HepG2 (cell line): ENCODE measurements around the gene ADAMTSL3. TPM values are rescaled to one million over a fixed set of nuclear protein-coding genes. Genes with fewer than 3 reads are reported as not detected.

ENCODE experiments used
- ATAC-seq: fragments of 200-7000 bp; cut with Tn5 transposase; 3 replicates; pipeline ENCODE4 v1.9.1; 2020; ENCODE audit warnings: mild to moderate bottlenecking, moderate library complexity
- BruUV-seq: library from RNA; stranded (reverse); fragments of 400-500 nt; replicated peaks from 2 replicates; lab custom pipeline; 2021; lab: Mats Ljungman, UMichigan
- CTCF ChIA-PET: fragments of 300-600 bp; formaldehyde crosslinking; extraction: SDS; loops from one replicate; lab custom pipeline; 2021; ENCODE audit warnings: low total read pairs, inconsistent platforms, low intra/inter-chr PET ratio; lab: Yijun Ruan, JAX
- POLR2A ChIA-PET: fragments of 350-600 bp; sonication (Branson Sonifier 250); formaldehyde crosslinking; loops from one replicate; lab custom pipeline; 2020; ENCODE audit warnings: antibody characterized with exemption, inconsistent platforms; lab: Yijun Ruan, JAX
- DNase-seq: peaks from one replicate; pipeline ENCODE4 v3.0.0-alpha.2; 2015; ENCODE audit warnings: low spot score
- FAIRE-seq: peaks from 3 replicates; lab custom pipeline; 2011; peaks lifted over from hg19 to GRCh38; lab: Jason Lieb, UNC
- H2AFZ ChIP-seq: one replicate; pipeline ENCODE4 v1.6.1; 2011; ENCODE audit warnings: low read length, inconsistent platforms
- H3K27ac ChIP-seq: fragments of 300-600 bp; 3 replicates; pipeline ENCODE4 v1.8.0; 2011; ENCODE audit warnings: mixed run types, mild to moderate bottlenecking, mixed read lengths, low read length, inconsistent platforms; ENCODE audit not compliant: insufficient read depth; ENCODE audit errors: extremely low read length
- H3K27me3 ChIP-seq, 2 experiments: fragments of 200-600 bp in 1 of 2; 2 replicates in 1 of 2; 3 replicates in 1 of 2; pipeline versions ENCODE4 v1.6.0 to v1.8.0; 2011; ENCODE audit warnings: low read length in 2 of 2, mild to moderate bottlenecking in 2 of 2, moderate library complexity in 2 of 2, inconsistent platforms in 1 of 2; ENCODE audit not compliant: insufficient read depth in 2 of 2, control insufficient read depth in 1 of 2
- H3K36me3 ChIP-seq, 2 experiments: fragments of 200-600 bp in 1 of 2; replicated peaks in 1 of 2; 2 replicates in 1 of 2; 3 replicates in 1 of 2; pipeline versions ENCODE4 v1.5.1 to v1.8.0; 2011; ENCODE audit warnings: low read length in 2 of 2, inconsistent platforms in 1 of 2; ENCODE audit not compliant: insufficient read depth in 2 of 2, control insufficient read depth in 1 of 2
- H3K4me1 ChIP-seq: 2 replicates; pipeline ENCODE4 v1.5.1; 2012; ENCODE audit warnings: low read length, inconsistent platforms; ENCODE audit not compliant: insufficient read depth
- H3K4me2 ChIP-seq: 2 replicates; pipeline ENCODE4 v1.6.0; 2011; ENCODE audit warnings: low read depth, low read length, inconsistent platforms
- H3K4me3 ChIP-seq, 3 experiments: fragments of 200-600 bp in 1 of 3; sonication (generic), shearing (Covaris generic) in 1 of 3; replicated peaks in 1 of 3; 2 replicates each; pipeline ENCODE4 v1.5.1; 2011 to 2016; ENCODE audit warnings: low read length in 3 of 3, inconsistent platforms in 2 of 3, low read depth in 2 of 3, mild to moderate bottlenecking in 2 of 3, control low read depth in 1 of 3, mixed read lengths in 1 of 3; ENCODE audit not compliant: insufficient read depth in 1 of 3
- H3K79me2 ChIP-seq: one replicate; pipeline ENCODE4 v1.6.1; 2011; ENCODE audit warnings: low read length, inconsistent platforms; ENCODE audit not compliant: insufficient read depth
- H3K9ac ChIP-seq: 2 replicates; pipeline ENCODE4 v1.6.0; 2011; ENCODE audit warnings: mild to moderate bottlenecking, low read depth, low read length, inconsistent platforms; ENCODE audit not compliant: insufficient read depth
- H3K9me3 ChIP-seq: 2 replicates; pipeline ENCODE4 v1.5.1; 2012; ENCODE audit warnings: mild to moderate bottlenecking, low read length
- H4K20me1 ChIP-seq: 2 replicates; pipeline ENCODE4 v1.6.0; 2011; ENCODE audit warnings: inconsistent platforms, mild to moderate bottlenecking, low read length, moderate library complexity; ENCODE audit not compliant: insufficient read depth
- AHR ChIP-seq: IDR thresholded peaks from 2 replicates; pipeline ENCODE4 v1.6.1; 2018; ENCODE audit warnings: missing genetic modification reagents, missing compliant biosample characterization
- ARNTL ChIP-seq: sonication (generic); formaldehyde crosslinking; IDR thresholded peaks from 2 replicates; pipeline ENCODE4 v1.4.0; 2020; ENCODE audit warnings: mild to moderate bottlenecking, missing genetic modification reagents
- CREM ChIP-seq, 2 experiments: sonication (generic) in 1 of 2; formaldehyde crosslinking in 1 of 2; IDR thresholded peaks; 2 replicates each; pipeline versions ENCODE4 v1.4.0 to v1.6.1; 2016 to 2020; ENCODE audit warnings: antibody characterized with exemption in 1 of 2, mild to moderate bottlenecking in 1 of 2, missing genetic modification reagents in 1 of 2
- GZF1 ChIP-seq: sonication (generic); formaldehyde crosslinking; IDR thresholded peaks from 2 replicates; pipeline ENCODE4 v1.5.1; 2020; ENCODE audit warnings: mild to moderate bottlenecking, missing genetic modification reagents
- NFKBIZ ChIP-seq: IDR thresholded peaks from 2 replicates; pipeline ENCODE4 v1.6.1; 2018; ENCODE audit warnings: missing genetic modification reagents, missing compliant biosample characterization
- SALL2 ChIP-seq: sonication (generic); formaldehyde crosslinking; IDR thresholded peaks from 2 replicates; pipeline ENCODE4 v1.8.1; 2023; ENCODE audit warnings: mild to moderate bottlenecking, missing genetic modification reagents, inconsistent platforms
- SOX5 ChIP-seq: IDR thresholded peaks from 2 replicates; pipeline ENCODE4 v1.6.1; 2016; ENCODE audit warnings: borderline replicate concordance
- SP5 ChIP-seq: IDR thresholded peaks from 2 replicates; pipeline ENCODE4 v1.6.1; 2016; ENCODE audit warnings: low read depth, borderline replicate concordance
- SYNCRIP ChIP-seq: fragments of 200-400 bp; formaldehyde crosslinking; IDR thresholded peaks from 2 replicates; pipeline ENCODE4 v1.6.1; 2018; ENCODE audit warnings: mild to moderate bottlenecking, low read depth, low read length; ENCODE audit not compliant: insufficient read depth
- ZNF143 ChIP-seq: sonication (generic); formaldehyde crosslinking; IDR thresholded peaks from 2 replicates; pipeline ENCODE4 v1.4.0; 2020; ENCODE audit warnings: missing genetic modification reagents
- ZNF160 ChIP-seq: sonication (generic); formaldehyde crosslinking; IDR thresholded peaks from 2 replicates; pipeline ENCODE4 v1.8.0; 2022; ENCODE audit warnings: mild to moderate bottlenecking, inconsistent platforms, missing genetic modification reagents
- ZNF451 ChIP-seq: sonication (generic); formaldehyde crosslinking; IDR thresholded peaks from 2 replicates; pipeline ENCODE4 v1.5.0; 2020; ENCODE audit warnings: mild to moderate bottlenecking, missing genetic modification reagents
- ZNF878 ChIP-seq: sonication (generic); formaldehyde crosslinking; IDR thresholded peaks from 2 replicates; pipeline ENCODE4 v1.8.1; 2023; ENCODE audit warnings: mild to moderate bottlenecking, missing genetic modification reagents, moderate library complexity
- WGBS: methylation state at CpG from one replicate; pipeline ENCODE4 v1.1.6; 2017; ENCODE audit warnings: low lambda C conversion rate; 5-methylcytosine and 5-hydroxymethylcytosine counted together
- in situ Hi-C: cut with HindIII; loops from 2 replicates; pipeline ENCODE4 v1.10.0; 2017; ENCODE audit warnings: low pct_unique_long_range_greater_than_20kb; ENCODE audit not compliant: extremely low pct_ligation_motif_present
- intact Hi-C: fragments of 100-400 bp; cut with micrococcal nuclease; formaldehyde crosslinking; loops from one replicate; pipeline ENCODE4 v1.10.0; 2022; ENCODE audit not compliant: unreplicated experiment
- polyA plus RNA-seq, 8 experiments: library from polyadenylated mRNA; depleted of rRNA in 3 of 8; stranded (reverse) in 7 of 8; unstranded in 1 of 8; fragments of >200 nt; fragmentation: Illumina TruSeq in 4 of 8; extraction: Trizol in 4 of 8; gene quantifications; 2 replicates each; pipeline versions ENCODE4 v1.2.1 to v1.2.3, GENCODE V29; 2011 to 2016; ENCODE audit warnings: low read depth in 4 of 8, missing spikeins in 1 of 8, mixed read lengths in 1 of 8; ENCODE audit not compliant: insufficient read depth in 1 of 8
- total RNA-seq, 5 experiments: library from RNA; depleted of rRNA; stranded (reverse); fragments of >200 nt; fragmentation: Illumina TruSeq; extraction: Trizol; gene quantifications; 2 replicates each; pipeline ENCODE4 v1.2.3, GENCODE V29; 2016; ENCODE audit warnings: low read depth in 1 of 5
- TF ChIP-seq, protein P1 (sequence below): sonication (generic); formaldehyde crosslinking; IDR thresholded peaks from 2 replicates; pipeline ENCODE4 v1.4.0; 2020; ENCODE audit warnings: missing genetic modification reagents
- TF ChIP-seq, protein P2 (sequence below): sonication (generic); formaldehyde crosslinking; IDR thresholded peaks from 2 replicates; pipeline ENCODE4 v1.5.0; 2020; ENCODE audit warnings: mild to moderate bottlenecking, missing genetic modification reagents, borderline replicate concordance
- TF ChIP-seq, protein P3 (sequence below): sonication (generic); formaldehyde crosslinking; IDR thresholded peaks from 2 replicates; pipeline ENCODE4 v1.4.0; 2020; ENCODE audit warnings: mild to moderate bottlenecking, missing genetic modification reagents
- TF ChIP-seq, protein P4 (sequence below): sonication (generic); formaldehyde crosslinking; IDR thresholded peaks from 2 replicates; pipeline ENCODE4 v1.4.0; 2020; ENCODE audit warnings: missing genetic modification reagents, mild to moderate bottlenecking, borderline replicate concordance

Gene ADAMTSL3
- total and polyA plus RNA-seq, 2 of the 13 experiments (the other 11 are each of a cell fraction or from before 2014, with no cell fraction given), result 0.04 to 0.09 TPM

DNA sequence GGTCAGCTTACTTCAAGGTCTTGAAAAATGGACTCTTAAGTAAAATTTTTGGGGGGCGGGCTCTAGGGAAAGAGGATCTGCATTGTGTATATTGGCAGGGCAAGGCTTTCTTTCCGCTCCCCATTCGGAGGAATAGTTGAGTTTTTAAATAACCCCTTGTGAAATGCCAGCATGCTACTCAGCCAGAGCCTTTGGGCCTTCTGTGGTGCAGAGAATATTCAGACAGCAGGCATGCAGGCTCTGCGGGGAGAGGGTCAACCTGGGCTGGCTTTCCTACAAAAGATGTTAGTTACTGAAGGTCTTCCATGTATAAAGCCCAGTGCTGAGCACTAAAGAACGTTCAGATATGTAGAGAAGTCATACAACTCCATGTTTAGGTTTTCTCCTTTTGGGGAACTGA is 40.6 kb downstream of the ADAMTSL3 start:
- Histone ChIP-seq H3K27ac (no peak overlapping the region), H3K4me2 (no peak overlapping the region)
- POLR2A ChIA-PET, result no interaction called here
- TF ChIP-seq ZNF878 (CRISPR knock-in tag), result no peak
- TF ChIP-seq, protein P1, sequence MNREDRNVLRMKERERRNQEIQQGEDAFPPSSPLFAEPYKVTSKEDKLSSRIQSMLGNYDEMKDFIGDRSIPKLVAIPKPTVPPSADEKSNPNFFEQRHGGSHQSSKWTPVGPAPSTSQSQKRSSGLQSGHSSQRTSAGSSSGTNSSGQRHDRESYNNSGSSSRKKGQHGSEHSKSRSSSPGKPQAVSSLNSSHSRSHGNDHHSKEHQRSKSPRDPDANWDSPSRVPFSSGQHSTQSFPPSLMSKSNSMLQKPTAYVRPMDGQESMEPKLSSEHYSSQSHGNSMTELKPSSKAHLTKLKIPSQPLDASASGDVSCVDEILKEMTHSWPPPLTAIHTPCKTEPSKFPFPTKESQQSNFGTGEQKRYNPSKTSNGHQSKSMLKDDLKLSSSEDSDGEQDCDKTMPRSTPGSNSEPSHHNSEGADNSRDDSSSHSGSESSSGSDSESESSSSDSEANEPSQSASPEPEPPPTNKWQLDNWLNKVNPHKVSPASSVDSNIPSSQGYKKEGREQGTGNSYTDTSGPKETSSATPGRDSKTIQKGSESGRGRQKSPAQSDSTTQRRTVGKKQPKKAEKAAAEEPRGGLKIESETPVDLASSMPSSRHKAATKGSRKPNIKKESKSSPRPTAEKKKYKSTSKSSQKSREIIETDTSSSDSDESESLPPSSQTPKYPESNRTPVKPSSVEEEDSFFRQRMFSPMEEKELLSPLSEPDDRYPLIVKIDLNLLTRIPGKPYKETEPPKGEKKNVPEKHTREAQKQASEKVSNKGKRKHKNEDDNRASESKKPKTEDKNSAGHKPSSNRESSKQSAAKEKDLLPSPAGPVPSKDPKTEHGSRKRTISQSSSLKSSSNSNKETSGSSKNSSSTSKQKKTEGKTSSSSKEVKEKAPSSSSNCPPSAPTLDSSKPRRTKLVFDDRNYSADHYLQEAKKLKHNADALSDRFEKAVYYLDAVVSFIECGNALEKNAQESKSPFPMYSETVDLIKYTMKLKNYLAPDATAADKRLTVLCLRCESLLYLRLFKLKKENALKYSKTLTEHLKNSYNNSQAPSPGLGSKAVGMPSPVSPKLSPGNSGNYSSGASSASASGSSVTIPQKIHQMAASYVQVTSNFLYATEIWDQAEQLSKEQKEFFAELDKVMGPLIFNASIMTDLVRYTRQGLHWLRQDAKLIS, result no peak
- TF ChIP-seq NFKBIZ (CRISPR knock-in tag), result no peak
- TF ChIP-seq, protein P2, sequence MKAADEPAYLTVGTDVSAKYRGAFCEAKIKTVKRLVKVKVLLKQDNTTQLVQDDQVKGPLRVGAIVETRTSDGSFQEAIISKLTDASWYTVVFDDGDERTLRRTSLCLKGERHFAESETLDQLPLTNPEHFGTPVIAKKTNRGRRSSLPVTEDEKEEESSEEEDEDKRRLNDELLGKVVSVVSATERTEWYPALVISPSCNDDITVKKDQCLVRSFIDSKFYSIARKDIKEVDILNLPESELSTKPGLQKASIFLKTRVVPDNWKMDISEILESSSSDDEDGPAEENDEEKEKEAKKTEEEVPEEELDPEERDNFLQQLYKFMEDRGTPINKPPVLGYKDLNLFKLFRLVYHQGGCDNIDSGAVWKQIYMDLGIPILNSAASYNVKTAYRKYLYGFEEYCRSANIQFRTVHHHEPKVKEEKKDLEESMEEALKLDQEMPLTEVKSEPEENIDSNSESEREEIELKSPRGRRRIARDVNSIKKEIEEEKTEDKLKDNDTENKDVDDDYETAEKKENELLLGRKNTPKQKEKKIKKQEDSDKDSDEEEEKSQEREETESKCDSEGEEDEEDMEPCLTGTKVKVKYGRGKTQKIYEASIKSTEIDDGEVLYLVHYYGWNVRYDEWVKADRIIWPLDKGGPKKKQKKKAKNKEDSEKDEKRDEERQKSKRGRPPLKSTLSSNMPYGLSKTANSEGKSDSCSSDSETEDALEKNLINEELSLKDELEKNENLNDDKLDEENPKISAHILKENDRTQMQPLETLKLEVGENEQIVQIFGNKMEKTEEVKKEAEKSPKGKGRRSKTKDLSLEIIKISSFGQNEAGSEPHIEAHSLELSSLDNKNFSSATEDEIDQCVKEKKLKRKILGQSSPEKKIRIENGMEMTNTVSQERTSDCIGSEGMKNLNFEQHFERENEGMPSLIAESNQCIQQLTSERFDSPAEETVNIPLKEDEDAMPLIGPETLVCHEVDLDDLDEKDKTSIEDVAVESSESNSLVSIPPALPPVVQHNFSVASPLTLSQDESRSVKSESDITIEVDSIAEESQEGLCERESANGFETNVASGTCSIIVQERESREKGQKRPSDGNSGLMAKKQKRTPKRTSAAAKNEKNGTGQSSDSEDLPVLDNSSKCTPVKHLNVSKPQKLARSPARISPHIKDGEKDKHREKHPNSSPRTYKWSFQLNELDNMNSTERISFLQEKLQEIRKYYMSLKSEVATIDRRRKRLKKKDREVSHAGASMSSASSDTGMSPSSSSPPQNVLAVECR, result no peak
- TF ChIP-seq SALL2, result no peak
- TF ChIP-seq, protein P3, sequence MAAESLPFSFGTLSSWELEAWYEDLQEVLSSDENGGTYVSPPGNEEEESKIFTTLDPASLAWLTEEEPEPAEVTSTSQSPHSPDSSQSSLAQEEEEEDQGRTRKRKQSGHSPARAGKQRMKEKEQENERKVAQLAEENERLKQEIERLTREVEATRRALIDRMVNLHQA (CRISPR knock-in tag), result no peak
- TF ChIP-seq, protein P4, sequence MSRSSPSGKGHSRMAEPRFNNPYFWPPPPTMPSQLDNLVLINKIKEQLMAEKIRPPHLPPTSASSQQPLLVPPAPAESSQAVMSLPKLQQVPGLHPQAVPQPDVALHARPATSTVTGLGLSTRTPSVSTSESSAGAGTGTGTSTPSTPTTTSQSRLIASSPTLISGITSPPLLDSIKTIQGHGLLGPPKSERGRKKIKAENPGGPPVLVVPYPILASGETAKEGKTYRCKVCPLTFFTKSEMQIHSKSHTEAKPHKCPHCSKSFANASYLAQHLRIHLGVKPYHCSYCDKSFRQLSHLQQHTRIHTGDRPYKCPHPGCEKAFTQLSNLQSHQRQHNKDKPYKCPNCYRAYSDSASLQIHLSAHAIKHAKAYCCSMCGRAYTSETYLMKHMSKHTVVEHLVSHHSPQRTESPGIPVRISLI (CRISPR knock-in tag), result no peak
- TF ChIP-seq SP5, result no peak
- TF ChIP-seq GZF1 (CRISPR knock-in tag), result no peak
- TF ChIP-seq ZNF160 (CRISPR knock-in tag), result no peak
- no peak for TF ChIP-seq SOX5 (CRISPR knock-in tag)
- no peak for TF ChIP-seq ZNF143
- no peak for TF ChIP-seq AHR
- TF ChIP-seq SYNCRIP, result no peak
- TF ChIP-seq CREM (IDR thresholded peaks at IDR 0.05), result no peak
- no peak for TF ChIP-seq CREM (CRISPR knock-in tag; IDR thresholded peaks at IDR 0.05)
- no peak for TF ChIP-seq ZNF451 (CRISPR knock-in tag)
- no peak for TF ChIP-seq ARNTL (CRISPR knock-in tag)

More for the DNA sequence above, 40.6 kb downstream of the ADAMTSL3 start:
- intact Hi-C loops, result no loop called here
- H4K20me1 ChIP-seq, result no peaks in the 10 kb centered on the region
- H3K9ac ChIP-seq, result no peak overlapping the region
- H3K79me2 ChIP-seq, result no peaks in the 10 kb centered on the region
- CTCF ChIA-PET, result no interaction called here
- H2AFZ ChIP-seq, result no peak overlapping the region
- DNase-seq (no peak), FAIRE-seq (no peak), ATAC-seq (no peak)
- peaks cover 6% of the 10 kb centered on the region; the same call in 1 of the 2 replicates for H3K4me1 ChIP-seq
- no peaks in the 10 kb centered on the region for H3K27me3 ChIP-seq
- H3K36me3 ChIP-seq, result no peaks in the 10 kb centered on the region
- BruUV-seq, result no TSS peak
- H3K9me3 ChIP-seq, result no peaks in the 10 kb centered on the region
- in situ Hi-C loops, result no loop called here
- 47% methylated on average over 5 of the region's 5 CpGs for WGBS
- H3K4me3 ChIP-seq, result no peak overlapping the region
